ENCODE measurements around the gene CIB4.

The CIB4 gene

DNA sequence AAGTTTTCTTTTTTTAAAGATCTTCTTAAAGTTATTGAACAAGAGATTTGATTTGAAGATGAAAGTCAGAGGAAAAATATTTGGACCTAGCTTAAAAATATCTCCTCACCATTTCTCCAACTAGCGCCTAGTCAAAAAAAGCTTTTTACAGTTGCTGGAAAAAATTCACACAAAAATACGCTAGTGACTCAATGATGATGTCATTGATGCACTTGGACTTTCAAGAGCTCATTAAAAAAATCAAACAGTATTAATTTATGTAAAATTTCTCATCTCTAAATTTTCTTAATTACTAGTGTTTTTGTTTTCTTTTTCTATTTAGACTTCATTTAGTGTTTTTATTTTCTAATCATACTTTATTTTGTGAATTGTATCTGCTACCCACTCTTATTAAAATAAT lies 41.8 kb downstream of the CIB4 start:
- TF ChIP-seq, protein P1, sequence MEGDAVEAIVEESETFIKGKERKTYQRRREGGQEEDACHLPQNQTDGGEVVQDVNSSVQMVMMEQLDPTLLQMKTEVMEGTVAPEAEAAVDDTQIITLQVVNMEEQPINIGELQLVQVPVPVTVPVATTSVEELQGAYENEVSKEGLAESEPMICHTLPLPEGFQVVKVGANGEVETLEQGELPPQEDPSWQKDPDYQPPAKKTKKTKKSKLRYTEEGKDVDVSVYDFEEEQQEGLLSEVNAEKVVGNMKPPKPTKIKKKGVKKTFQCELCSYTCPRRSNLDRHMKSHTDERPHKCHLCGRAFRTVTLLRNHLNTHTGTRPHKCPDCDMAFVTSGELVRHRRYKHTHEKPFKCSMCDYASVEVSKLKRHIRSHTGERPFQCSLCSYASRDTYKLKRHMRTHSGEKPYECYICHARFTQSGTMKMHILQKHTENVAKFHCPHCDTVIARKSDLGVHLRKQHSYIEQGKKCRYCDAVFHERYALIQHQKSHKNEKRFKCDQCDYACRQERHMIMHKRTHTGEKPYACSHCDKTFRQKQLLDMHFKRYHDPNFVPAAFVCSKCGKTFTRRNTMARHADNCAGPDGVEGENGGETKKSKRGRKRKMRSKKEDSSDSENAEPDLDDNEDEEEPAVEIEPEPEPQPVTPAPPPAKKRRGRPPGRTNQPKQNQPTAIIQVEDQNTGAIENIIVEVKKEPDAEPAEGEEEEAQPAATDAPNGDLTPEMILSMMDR (IDR thresholded peaks at IDR 0.05; ENCODE audit: extremely low read depth, missing control alignments), result no peak
- DNase-seq (ENCODE audit: low spot score), result no peak

GRCh38 chr2:26598996-26599373 lies 42.2 kb downstream of the CIB4 start:
- TF ChIP-seq, protein P1 (IDR thresholded peaks at IDR 0.05; ENCODE audit: extremely low read depth, missing control alignments), result no peak
- DNase-seq (ENCODE audit: low spot score), result no peak

DNA sequence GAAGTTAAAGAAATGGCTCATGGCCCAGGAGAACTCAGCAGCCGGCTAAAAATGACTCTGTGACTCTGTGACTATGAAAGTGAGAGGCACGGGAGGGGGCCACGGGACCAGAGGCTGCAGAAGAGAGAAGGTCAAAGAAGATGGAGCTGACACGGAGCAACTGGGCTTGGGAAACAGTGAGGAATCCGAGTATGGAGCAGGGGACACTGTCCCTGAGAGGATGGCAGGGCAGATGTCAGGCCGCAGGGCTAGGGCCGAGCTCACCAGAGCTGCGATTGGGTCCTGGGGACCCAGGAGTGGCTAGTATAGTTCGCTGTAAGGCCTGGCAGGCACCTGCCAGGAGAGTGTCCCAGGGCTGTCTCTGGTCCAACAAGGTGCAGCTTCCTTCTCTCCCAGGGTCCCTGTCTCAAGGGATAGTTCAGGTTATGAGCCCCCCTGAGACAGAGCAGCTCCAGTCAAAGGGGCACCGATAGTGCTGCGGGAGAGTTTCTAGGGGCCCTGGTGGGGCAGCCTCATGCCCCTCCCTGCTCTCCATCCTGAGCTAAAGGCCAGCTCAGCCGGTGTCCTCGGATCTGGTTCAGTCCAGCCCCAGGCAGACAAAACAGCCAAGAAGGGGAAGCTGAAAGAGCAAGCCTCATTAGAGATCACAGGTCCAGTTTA lies 42.7 kb downstream of the CIB4 start:
- DNase-seq (ENCODE audit: low spot score), result no peak
- TF ChIP-seq, protein P1 (IDR thresholded peaks at IDR 0.05; ENCODE audit: extremely low read depth, missing control alignments), result no peak

DNA sequence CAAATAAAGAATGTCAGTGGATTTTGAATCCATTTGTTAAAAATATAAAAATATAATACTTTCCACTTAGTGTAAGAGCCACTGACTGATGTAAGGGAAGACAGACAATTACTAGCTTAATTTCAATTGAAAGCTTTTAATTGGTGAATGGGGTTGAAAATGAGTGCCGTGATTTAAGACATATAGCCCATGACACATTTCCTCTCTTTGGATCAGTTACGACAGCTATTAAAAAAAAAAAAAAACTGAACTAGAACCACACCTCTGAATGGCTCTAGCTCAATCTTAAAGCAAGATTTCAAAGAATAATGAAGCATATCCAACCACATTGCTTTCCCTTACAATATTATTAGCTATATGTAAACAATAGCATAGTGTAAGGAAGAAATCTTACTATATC lies 44.0 kb downstream of the CIB4 start:
- no peak for DNase-seq (ENCODE audit: low spot score)
- TF ChIP-seq, protein P1 (IDR thresholded peaks at IDR 0.05; ENCODE audit: extremely low read depth, missing control alignments), result no peak

DNA sequence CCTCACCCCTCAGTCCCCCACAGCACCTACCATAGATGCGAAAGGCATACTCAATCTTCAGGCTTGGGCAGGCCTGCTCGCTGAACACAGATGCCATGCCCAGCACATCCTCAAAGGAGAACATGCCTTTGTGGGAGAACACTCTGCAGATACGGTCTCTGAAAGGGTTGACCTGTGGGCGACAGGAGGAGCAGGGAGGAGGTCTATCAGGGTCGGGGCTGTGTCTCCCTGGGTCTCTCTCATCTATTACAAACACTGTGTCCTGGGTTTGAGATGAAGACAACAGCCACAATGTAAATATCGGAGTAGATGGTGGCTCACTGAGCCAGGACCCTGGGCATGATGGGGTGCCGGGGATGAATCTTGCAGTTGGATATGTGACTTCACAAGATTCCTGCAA lies 46.0 kb downstream of the CIB4 start:
- no peak for DNase-seq (ENCODE audit: low spot score)

DNA sequence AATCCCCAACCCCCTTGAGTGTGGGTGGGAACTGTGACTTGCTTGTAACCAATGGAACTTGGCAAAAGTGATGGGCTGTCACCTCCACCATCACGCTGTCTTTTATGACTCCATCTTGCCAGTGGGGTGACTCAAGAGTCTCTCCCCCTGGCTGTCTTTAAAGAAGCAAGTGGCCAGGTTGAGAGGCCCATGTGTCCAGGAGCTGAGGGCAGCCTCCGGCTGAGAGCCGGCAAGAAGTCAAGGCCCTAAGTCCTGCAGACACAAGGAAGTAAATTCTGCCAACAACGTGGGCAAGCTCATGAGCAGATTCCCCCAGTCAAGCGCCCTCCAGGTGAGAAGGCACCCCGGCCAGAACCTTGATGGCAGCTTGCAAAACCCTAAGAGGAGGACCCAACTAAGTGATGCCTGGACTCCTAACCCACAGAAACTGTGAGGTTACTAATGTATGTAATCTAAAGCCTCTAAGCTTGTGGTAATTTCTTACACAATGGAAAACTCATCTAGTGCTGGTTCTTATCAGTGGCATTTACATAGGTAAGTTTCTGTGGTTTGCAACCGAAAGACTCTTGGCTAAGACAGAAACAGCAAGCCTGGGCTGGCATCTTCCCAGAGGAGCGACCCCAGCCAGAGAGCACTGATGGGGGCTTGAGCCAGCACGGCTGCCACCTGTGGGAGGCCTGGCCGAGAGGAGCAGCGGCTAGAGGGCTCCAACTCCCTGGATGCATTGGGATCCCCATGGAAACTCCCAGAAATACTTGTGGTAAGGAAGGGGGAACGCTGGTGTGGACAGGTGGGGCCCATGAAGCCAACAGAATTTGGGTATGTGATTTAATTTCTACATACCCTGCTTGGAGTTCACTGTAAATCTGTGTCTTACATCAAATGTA lies 49.3 kb downstream of the CIB4 start:
- DNase-seq (ENCODE audit: low spot score), result no peak

More for the DNA sequence above, 46.0 kb downstream of the CIB4 start:
- TF ChIP-seq, protein P1 (IDR thresholded peaks at IDR 0.05; ENCODE audit: extremely low read depth, missing control alignments), result no peak

More for the DNA sequence above, 49.3 kb downstream of the CIB4 start:
- TF ChIP-seq, protein P1 (IDR thresholded peaks at IDR 0.05; ENCODE audit: extremely low read depth, missing control alignments), result no peak

Measured in GM20000 (cell line).